Ascending aorta (tissue), 2 donors: Measurements from ENCODE around the gene LIX1L. TPM values are rescaled to one million over a fixed set of nuclear protein-coding genes. Genes with fewer than 3 reads are reported as not detected.
A peak's percentile ranks its signal among the peaks of the same experiment; 100 is the strongest.
"Not testable (repeated sequence)": the region's sequence is repeated elsewhere in the genome, so short reads cannot be mapped to it uniquely, and the experiment has no call there.

Experiments used
- DNase-seq, 2 donors: peaks; one replicate each; pipeline ENCODE4 v3.0.0-alpha.2; 2019; ENCODE audit warnings: low spot score in 2 of 2
- H3K27ac ChIP-seq, 2 donors: fragments of 200-600 bp; sonication (generic); one replicate each; pipeline ENCODE4 v1.5.1; 2016 to 2017; ENCODE audit warnings: mild to moderate bottlenecking in 1 of 2
- H3K27me3 ChIP-seq: fragments of 200-600 bp; sonication (generic); one replicate; pipeline ENCODE4 v1.5.1; 2017
- H3K36me3 ChIP-seq, 2 donors: fragments of 200-600 bp; sonication (generic); one replicate each; pipeline ENCODE4 v1.5.1; 2016
- H3K4me1 ChIP-seq, 2 donors: fragments of 200-600 bp; sonication (generic); one replicate each; pipeline ENCODE4 v1.5.1; 2016 to 2017; ENCODE audit warnings: mild to moderate bottlenecking in 1 of 2
- H3K4me3 ChIP-seq, 2 donors: fragments of 200-600 bp; sonication (generic); one replicate each; pipeline ENCODE4 v1.5.1; 2016 to 2017; ENCODE audit warnings: mild to moderate bottlenecking in 1 of 2
- H3K9me3 ChIP-seq, 2 donors: fragments of 200-600 bp; sonication (generic); one replicate each; pipeline ENCODE4 v1.5.1; 2016
- intact Hi-C: fragments of 100-400 bp; cut with DNase I; formaldehyde crosslinking; loops from one replicate; pipeline ENCODE4 v1.15.1; 2023
- total RNA-seq: library from RNA; depleted of rRNA; stranded (reverse); fragments of >200 nt; gene quantifications from one replicate; pipeline ENCODE4 v1.1.0, GENCODE V29; 2016
- TF ChIP-seq, protein P1 (sequence below), 3 experiments: fragments of 200-600 bp in 2 of 3; fragments of 450-650 bp in 1 of 3; sonication (generic) in 2 of 3; IDR thresholded peaks; one replicate each; pipeline ENCODE4 v1.5.1; 2016 to 2019; ENCODE audit warnings: antibody characterized with exemption in 3 of 3, mild to moderate bottlenecking in 1 of 3, moderate library complexity in 1 of 3

The LIX1L gene
- total RNA-seq, 1 donor from 2014 or later = 44.0 TPM

DNA sequence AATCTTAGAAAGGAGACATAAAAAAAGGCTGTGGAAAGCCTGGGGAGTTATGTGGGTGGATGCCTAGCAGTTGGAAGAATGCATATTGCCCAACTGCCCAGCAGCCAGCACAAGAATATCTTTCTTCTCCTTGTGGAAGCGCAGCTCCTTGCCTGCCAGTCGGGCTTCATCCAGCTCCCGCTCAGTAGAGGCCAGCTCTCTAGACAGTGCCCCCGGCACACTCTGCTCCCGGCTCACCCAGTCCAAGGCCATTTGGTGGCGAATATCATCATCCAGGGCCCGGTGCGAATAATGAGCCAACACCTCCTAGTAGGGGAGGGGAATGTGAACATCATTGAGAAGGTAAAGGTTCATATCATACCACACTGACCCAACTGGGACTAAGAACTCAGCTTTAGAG lies 21.6 kb downstream of the LIX1L start:
- DNase-seq = no peak
- TF ChIP-seq, protein P1, sequence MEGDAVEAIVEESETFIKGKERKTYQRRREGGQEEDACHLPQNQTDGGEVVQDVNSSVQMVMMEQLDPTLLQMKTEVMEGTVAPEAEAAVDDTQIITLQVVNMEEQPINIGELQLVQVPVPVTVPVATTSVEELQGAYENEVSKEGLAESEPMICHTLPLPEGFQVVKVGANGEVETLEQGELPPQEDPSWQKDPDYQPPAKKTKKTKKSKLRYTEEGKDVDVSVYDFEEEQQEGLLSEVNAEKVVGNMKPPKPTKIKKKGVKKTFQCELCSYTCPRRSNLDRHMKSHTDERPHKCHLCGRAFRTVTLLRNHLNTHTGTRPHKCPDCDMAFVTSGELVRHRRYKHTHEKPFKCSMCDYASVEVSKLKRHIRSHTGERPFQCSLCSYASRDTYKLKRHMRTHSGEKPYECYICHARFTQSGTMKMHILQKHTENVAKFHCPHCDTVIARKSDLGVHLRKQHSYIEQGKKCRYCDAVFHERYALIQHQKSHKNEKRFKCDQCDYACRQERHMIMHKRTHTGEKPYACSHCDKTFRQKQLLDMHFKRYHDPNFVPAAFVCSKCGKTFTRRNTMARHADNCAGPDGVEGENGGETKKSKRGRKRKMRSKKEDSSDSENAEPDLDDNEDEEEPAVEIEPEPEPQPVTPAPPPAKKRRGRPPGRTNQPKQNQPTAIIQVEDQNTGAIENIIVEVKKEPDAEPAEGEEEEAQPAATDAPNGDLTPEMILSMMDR (IDR thresholded peaks at IDR 0.05) = no peak
- Histone ChIP-seq H3K4me3 (no peak overlapping the region), H3K27ac (no peak overlapping the region), H3K36me3 (peaks cover 46 to 53% of the 10 kb centered on the region in 2 donors), H3K9me3 (no peaks in the 10 kb centered on the region), H3K27me3 (no peaks in the 10 kb centered on the region), H3K4me1 (no peaks in the 10 kb centered on the region)
- intact Hi-C loops = no loop called here

DNA sequence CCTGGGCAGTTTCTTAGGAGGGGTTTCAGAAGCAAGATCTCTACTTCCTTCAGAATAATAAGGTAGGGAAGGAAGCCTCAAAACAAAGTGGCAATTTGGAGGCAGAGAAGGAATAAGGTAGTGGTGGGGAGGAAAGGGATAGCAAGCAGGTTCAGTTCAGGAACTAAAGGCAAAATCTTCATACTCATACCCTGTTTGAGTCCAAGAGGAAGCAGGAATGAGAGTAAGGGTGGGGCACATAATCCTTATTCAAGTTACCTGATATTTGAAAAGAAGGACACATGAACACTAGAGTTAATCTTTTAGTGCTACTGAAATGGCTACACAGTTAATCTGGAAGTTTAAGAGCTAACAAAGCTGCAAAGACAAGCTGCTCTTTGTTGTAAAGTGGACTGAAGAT lies 22.1 kb downstream of the LIX1L start:
- TF ChIP-seq, protein P1 (IDR thresholded peaks at IDR 0.05) = no peak
- Histone ChIP-seq H3K36me3 (peaks cover 45 to 56% of the 10 kb centered on the region in 2 donors), H3K4me3 (no peak overlapping the region)

DNA sequence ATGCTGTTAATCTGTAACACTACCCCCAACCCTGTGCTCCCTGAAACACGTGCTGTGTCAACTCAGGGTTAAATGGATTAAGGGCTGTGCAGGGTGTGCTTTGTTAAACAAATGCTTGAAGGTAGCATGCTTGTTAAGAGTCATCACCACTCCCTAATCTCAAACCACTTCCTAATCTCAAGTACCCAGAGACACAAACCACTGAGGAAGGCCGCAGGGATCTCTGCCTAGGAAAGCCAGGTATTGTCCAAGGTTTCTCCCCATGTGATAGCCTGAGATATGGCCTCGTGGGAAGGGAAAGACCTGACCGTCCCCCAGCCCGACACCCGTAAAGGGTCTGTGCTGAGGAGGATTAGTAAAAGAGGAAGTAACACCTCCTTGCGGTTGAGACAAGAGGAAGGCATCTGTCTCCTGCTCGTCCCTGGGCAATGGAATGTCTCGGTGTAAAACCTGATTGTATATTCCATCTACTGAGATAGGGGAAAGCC lies 25.3 kb downstream of the LIX1L start:
- not testable (repeated sequence) for DNase-seq
- peaks cover 40 to 56% of the 10 kb centered on the region in 2 donors for H3K36me3 ChIP-seq

More for the DNA sequence above, 22.1 kb downstream of the LIX1L start:
- H3K4me1 ChIP-seq = no peaks in the 10 kb centered on the region
- no peak overlapping the region for H3K27ac ChIP-seq
- intact Hi-C loops = no loop called here
- H3K9me3 ChIP-seq = no peaks in the 10 kb centered on the region
- H3K27me3 ChIP-seq = no peaks in the 10 kb centered on the region
- no peak for DNase-seq

DNA sequence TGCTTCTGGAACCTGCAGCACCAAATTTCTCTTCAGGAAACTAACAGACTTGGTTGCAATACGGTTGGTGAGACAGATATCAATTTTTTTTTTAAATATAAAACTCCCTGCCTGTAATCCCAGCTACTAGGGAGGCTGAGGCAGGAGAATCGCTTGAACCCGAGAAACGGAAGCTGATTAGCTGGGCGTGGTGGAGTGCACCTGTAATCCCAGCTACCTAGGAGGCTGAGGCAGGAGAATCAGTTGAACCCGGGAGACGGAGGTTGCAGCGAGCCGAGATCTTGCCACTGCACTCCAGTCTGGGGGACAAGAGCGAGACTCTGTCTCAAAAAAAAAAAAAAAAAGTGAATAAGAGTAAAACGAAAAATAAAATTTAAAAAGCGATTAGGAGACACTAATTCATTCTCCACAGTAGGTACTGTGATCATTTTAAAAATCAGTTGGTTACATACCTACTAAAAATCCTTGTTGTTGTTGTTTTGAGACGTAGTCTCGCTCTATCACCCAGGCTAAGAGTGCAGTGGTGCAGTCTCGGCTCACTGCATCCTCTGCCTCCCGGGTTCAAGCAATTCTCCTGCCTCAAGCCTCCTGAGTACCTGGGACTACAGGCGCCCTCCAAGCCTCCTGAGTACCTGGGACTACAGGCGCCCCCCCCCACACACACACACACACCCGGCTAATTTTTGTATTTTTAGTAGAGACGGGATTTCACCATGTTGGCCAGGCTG lies 29.7 kb downstream of the LIX1L start:
- Histone ChIP-seq H3K4me3 (peak overlapping the region; percentile 70 to 73), H3K4me1 (peaks cover 6 to 12% of the 10 kb centered on the region in 2 donors), H3K36me3 (peaks cover 13 to 24% of the 10 kb centered on the region in 2 donors), H3K27ac (peak overlapping the region; percentile 97 to 98), H3K9me3 (no peaks in the 10 kb centered on the region), H3K27me3 (no peaks in the 10 kb centered on the region)
- TF ChIP-seq, protein P1 (IDR thresholded peaks at IDR 0.05) = no peak
- intact Hi-C loops = loop anchor here (1.0 to 2.0 kb wide), 3 partner anchors 19 to 85 kb away; partner anchors contain the start of gene LIX1L
- no peak for DNase-seq

More for the DNA sequence above, 25.3 kb downstream of the LIX1L start:
- H3K4me1 ChIP-seq, H3K27ac ChIP-seq, H3K4me3 ChIP-seq, intact Hi-C loops, H3K27me3 ChIP-seq, H3K9me3 ChIP-seq: not testable (repeated sequence)

DNA sequence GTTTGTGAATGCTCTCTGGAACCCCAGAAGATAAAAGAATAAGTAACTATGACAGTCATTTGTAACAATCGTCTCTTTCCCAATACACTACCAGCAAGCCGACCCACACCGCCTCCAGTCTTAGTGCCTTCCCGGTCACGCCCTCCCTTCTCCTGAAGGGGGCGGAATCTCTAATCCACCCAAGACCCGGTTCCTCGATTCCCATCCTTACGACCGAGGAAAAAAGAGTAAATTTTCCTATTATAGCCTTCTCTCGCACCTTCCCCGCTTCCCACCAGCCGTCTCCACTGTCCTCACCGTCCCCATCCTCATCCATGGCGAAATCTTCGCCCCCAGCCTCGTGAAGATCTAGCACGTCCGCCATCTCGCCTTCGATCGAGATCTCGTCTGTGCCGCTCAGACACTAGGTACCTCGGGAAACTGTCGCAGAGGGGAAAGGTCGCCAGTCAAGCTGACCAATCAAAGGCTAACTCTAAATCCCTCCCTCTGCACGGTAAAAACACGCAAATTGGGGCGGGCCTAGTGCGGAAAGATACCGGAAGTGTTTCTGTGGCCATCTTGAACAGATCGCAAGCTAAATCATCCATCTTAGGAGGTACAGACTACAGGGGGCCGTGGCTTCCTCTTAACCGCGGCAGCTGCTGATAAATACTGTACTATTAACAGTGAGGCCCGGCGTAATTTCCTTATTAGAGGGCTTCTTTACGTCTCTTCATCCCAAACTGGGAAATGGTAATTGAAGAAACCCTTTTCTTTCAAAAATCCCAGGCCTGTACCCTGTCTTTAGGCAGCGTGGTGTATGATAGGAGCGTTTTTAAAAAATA lies 30.5 kb downstream of the LIX1L start, which contains the start of gene RBM8A:
RBM8A (minus strand) TSS at position 422 of the 824 bp plus-strand sequence; CDS start at position 364, 58 bp downstream.
- DNase-seq = peak; percentile 88 to 98
- no peaks in the 10 kb centered on the region for H3K9me3 ChIP-seq
- H3K4me1 ChIP-seq = peaks cover 6 to 12% of the 10 kb centered on the region in 2 donors
- intact Hi-C loops = loop anchor here (1.0 to 2.0 kb wide), 3 partner anchors 18 to 86 kb away; partner anchors contain the start of gene LIX1L
- peak within 1 kb of the TSS; percentile 97 to 98 for H3K27ac ChIP-seq
- TF ChIP-seq, protein P1 (IDR thresholded peaks at IDR 0.05) = peak; percentile 63 to 76 (median 68)
- H3K36me3 ChIP-seq = peaks cover 13 to 19% of the 10 kb centered on the region in 2 donors
- H3K27me3 ChIP-seq = no peaks in the 10 kb centered on the region
- peak within 1 kb of the TSS; percentile 70 to 73 for H3K4me3 ChIP-seq
